ENCODE measurements around the gene CXCR6.

The CXCR6 gene

DNA sequence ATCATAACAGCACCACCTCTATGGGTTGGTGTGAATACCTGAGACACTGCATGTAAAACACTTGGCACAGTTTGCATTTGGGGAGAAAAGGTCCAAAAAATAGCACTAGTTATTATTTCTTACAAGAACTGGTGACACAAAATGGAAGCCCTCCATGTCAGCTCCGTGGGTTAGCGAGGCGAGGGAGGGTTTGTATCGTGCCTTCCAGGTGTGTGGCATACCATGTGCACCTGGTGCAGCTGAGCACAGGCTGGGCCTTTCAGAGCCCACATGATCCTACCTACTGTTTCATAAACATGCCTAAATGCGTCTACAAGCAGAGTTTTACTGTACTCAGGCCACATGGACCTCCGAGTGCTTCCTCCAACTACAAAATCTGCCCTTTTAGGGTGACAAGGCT lies 5.6 kb downstream of the CXCR6 start:
- no peak for DNase-seq (ENCODE audit: low read depth)

DNA sequence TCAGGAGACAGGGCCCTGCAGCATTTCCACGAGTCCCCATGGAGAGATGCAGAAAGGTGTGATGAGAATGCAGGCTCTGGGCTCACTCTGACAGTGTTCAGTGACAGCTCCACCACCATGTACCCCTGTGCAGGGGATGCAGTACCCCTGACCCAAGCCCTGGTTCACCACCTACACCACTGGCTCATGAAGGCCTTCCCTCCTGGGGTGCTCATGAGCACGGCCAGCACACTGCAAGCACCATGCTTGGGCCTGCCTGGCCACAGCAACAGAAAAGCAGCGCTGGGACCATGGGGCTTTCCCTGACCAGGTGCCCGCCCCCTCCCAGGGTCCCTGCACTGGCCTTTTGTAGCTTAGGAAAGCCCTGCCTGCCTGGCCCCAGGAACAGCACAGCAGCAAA lies 6.2 kb downstream of the CXCR6 start:
- no peak for DNase-seq (ENCODE audit: low read depth)

DNA sequence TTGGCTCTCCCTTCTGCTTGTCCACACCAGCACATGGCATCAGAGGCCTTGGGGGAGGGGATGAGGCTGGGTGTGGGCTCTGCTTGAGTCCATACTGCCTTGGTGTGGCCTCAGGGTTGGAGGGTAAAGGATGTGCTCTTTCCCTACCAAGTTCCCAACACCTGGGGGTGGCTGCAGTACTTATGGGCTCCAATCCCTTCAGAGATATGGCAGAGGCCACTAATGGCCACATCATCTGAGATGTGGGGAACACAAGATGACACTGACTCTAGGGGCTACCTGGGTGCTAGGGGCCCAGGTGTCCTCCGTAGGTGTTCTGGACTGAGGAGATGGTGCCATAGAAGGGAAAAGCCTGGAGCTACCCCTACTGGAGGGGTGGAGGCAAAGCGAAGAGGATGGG lies 6.9 kb downstream of the CXCR6 start:
- DNase-seq (ENCODE audit: low read depth) = no peak

DNA sequence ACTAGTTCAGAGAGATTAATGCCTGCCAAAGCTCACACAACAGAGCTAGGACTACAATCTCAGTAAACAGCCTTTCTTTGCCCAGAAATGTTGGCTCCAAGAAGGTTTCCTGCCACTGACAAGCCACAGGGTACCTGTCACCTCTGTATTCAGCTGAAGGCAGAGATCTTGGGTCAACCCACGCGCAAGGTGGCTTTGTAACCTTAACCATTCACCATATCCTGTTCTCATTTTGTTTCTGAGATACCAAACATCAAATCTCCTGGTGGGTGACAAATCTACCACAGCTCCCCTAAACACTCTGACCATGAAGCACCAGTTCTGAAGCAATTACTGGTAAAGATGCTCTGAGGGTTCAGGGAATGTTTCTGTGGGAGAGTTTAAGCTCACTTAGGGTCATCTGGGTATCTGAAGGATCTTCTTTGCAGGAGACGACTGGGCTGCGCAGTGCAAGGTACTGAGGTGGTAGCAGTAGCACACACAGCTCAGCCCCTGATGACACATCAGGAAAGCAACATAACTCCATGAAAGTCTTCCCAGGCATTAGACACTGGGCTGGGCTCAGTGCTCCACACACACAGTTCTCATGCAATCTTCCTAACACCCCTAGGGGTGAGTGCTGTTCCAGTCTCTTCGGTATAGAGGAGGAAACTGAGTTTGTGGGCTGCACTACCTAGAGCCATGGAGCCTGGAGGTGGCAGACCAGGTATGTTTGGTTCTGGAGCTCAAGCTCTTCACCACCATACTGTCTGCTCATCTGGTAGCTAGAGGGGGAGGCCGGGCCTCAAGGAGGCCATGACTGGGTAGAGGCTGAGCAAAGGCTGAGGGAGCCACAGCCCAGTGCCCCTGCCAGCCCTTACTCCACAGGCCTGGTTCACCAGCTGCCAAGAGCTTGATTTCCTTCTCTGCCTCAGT lies 7.7 kb downstream of the CXCR6 start:
- peak; percentile 14 for DNase-seq (ENCODE audit: low read depth)

DNA sequence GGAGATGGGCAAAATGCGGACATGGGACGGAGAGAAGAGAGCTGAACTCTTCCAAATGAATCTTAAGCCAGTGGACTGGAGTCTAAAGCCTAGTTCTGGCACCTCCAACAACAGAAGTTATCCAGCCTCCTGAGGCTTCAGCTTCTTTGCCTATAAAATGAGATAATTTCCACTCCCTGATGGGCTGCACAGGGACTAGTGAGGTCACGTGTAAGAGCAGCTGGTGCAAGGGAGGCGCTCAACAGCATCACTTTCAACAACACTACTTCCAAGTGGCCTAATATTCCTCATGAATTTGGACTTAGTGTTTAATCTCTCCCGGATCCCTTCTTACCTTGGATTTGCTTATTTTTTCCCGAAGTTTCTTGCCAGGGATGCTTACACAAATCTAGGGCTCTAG lies 8.7 kb downstream of the CXCR6 start:
- no peak for DNase-seq (ENCODE audit: low read depth)

DNA sequence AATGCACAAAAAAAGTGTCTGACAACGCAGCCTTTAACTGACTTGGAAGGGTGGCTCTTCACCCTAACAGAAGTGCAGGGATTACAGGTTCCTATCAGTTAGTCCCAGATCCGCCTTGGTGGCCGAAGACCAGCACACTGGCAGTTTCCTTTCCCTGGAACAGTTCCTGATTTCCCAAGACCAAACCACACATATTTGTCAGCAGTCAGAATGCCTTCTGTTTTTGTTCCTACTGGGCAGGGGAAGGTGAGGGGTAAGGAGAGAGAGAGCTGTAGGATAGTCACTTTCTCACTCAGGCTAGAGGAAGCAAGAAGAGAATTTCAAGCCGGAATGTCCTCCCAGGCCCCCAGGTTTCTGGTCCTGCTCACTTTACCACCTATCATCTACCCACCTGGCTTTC lies 9.2 kb downstream of the CXCR6 start:
- DNase-seq (ENCODE audit: low read depth) = no peak

DNA sequence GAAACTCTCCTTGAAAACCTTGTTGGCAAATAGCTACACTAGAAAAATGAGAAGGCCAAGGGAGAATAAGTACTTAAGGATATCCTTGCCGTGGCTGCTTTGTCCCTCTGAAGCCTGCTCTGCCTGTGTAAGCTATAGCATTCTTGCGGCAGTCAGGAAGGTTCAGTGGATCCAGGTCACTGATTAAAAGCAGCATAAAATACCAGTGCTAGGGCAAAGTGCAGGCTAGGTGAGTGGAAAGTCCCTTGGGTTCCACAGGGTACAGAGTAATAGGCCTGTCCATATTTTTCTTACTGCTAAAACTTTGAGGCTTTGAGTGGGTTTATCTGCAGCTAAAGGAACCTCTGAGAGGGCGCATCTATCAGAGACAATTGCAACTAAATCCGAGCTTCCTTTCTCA lies 10.3 kb downstream of the CXCR6 start:
- no peak for DNase-seq (ENCODE audit: low read depth)

DNA sequence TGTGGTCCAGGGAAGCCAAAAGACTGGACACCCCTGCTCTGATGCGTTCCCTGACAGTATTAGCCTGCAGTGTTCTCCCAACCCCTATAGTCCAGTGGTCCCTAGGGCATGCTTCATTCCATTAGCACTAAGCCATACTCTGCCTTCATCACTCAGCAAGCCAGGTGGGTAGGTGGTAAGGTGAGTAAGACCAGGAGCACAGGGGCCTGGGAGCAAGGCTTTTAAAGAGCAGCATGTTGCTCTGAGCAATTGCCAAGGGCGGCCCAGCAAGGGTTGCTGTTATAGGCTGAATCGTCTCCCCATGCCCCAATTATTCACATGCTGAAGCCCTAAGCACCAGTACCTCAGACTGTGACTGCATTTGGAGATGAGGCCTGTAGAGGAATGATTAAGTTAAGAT lies 11.0 kb downstream of the CXCR6 start:
- DNase-seq (ENCODE audit: low read depth) = no peak

DNA sequence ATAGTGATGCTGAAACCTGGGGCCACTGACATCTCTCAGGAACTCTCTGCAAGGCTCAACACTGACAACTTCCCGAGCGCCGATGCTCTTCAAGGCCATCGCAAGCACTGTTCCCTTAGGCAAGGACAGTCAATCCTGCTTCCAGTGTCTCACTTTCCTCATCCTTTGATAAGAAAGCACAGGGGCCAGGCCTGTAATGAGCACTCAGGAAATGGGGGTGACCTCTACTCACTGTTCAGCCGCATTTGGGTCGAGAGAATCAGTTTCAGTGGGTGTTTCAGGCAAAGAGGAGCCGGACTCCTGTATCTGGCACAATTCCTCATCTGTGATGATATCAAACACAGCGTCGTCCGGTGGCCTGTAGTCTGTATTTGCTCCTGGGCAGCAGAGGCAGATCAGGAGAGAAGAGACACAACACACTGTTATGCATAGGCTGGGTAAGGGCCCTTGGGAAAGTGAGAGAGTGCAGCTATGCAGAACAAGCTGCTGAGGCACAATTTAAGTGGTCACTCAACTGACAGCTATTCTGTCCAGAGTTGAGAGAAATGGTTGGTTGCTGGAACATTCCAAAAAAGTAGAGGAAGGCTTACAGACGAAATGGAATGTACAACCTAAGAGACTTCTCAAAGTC lies 11.9 kb downstream of the CXCR6 start:
- DNase-seq (ENCODE audit: low read depth) = no peak

DNA sequence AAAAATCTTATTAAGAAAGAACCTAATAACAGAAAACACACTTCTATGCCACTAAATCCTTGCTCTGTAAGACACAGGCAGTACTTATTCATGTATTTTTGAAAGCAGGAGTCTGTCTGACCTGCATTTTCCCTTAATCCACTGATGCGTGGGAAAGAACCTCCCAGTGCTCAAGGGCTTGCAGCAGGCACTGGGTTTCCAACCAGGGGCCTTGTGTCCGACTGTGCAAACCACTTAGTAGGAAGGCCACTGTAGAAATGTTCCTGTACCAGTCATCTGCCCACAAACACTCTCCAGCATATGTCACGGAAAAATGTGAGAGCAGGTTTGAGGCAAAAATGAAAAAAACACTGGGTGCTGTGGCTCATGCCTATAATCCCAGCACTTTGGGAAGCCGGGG lies 12.4 kb downstream of the CXCR6 start:
- no peak for DNase-seq (ENCODE audit: low read depth)

DNA sequence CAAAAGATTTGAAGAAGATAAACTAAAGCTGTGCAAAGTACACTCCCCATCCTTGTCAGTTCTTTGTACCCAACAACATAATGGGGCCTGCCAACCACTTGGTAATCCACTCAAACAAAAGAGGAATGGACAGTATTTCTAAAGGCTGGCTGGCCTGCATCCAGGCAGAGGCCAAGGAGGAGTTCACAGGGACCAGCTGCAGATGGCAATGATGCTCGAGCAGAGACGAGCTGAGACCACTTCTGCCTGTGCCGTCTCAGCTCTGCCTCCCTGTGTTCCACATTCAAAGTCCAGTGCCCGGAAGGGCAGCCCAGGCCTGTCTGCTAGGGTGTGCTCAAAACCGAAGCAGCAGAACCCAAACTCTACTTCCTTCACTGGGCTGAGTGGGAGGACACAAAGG lies 14.3 kb downstream of the CXCR6 start:
- no peak for DNase-seq (ENCODE audit: low read depth)

DNA sequence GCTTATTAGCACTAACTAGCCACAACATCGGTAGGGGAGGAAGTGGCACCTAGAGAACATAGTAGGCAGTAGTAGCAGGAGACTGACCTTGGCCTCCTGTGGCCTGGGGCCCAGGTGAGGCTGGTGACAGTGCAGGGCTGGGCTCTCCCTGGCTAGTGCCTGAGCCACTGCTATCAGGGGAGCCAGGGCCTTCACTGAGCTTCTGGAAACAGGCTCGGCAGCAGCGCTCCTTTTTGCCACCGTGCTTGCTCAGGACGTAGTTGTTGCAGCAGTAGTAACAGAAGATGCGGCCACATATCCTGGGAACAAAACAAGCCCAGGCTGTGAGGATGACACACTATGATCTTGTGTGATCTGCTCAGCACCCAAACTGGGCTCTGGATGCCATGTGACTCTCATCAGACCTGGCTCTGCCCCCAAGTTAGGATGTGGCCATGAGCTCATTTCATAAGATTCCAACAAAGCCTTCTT lies 15.1 kb downstream of the CXCR6 start:
- no peak for DNase-seq (ENCODE audit: low read depth)

DNA sequence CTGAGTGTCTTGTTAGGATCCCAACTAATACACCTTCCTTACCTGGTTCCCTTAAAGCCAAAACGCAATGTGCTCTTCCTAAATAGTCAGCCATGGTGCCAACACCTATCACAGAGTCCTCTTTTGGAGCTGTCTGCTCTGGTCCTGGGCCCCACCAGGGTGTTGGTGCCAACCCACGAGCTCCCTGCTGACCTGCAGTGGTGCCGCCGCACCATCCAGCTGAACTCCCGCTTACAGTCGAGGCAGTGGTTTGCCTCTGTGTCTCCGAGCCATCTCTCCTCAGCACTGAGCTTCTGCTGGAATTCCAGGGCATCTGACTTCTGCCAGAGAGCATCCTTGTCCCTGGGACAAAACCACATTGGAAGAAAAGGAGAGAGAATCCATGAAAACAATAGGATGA lies 15.9 kb downstream of the CXCR6 start:
- DNase-seq (ENCODE audit: low read depth) = no peak

DNA sequence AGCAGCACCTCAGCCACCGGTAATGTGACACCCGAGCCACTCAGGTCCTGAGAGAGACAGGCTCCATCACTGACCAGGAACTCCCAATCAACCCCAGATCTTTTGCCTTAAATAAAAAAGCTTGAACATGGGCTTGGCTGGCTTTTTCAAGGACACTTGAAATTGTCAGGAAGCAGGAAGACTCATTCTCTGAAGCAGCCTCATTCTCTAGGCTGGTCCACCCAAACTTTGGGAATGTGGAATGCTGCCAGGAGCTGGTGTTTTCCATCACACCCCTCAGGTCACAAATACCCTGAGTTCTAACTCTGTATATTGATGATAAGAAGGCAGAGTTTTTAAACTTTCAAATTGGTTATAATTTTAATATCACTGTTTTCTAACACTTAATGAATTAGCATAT lies 17.0 kb downstream of the CXCR6 start:
- no peak for DNase-seq (ENCODE audit: low read depth)

DNA sequence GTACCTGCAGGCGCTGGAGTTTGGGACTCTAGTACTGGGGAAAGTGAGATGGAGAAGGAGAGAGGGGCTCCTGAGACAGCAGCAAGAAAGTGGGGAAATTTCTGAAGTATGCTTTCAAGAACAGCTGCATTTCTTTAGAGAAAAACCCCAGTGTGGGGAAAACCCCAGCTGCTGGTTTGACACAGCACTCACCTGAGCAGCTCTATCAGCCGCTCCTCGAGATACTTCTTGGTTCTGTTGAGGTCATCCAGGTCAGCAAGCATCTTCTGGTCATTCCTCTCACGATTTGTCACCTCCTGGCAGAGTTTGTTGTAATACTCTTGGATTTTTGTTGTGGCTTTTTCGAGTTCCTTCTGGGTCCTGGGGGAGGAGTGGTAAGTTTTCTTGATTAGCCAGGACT lies 18.8 kb downstream of the CXCR6 start:
- no peak for DNase-seq (ENCODE audit: low read depth)

DNA sequence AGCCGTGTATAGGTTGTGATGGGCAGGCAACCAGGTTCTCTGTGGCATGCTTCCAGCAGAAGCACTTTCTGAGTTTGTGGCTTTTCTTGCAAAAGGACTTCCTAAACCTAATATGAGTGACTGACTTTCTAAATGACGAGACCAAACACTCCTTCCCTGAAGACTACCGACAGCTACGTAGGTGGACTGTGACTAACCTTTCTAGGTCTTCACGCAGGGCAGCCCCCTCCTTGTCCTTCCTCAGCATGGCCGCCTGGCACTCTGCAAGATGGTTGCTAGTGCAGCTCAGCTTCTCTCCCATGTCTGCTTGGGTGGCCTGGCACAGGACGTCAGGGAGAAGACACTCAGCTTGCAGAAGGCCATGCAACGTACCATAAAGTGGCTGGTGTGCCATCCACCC lies 20.9 kb downstream of the CXCR6 start:
- no peak for DNase-seq (ENCODE audit: low read depth)

DNA sequence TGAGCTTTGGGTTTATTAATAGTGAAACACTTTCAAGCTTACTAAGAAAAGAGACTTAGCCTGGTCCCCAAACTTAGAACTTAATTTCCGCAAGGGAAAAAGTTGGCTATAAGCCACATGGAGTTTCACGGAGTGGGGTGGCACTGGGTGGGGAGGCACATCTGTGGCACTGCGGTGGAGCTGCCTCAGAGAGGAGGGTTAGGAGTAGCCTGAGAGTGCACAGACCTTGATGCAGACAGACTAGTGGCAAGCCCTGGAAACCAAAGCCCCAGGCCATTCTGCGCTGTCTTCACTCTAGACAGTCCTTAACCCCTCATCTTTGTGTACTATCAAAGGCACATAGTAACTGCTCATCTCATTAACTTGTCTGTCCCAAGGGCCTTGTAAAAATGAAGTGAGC lies 22.0 kb downstream of the CXCR6 start:
- no peak for DNase-seq (ENCODE audit: low read depth)

DNA sequence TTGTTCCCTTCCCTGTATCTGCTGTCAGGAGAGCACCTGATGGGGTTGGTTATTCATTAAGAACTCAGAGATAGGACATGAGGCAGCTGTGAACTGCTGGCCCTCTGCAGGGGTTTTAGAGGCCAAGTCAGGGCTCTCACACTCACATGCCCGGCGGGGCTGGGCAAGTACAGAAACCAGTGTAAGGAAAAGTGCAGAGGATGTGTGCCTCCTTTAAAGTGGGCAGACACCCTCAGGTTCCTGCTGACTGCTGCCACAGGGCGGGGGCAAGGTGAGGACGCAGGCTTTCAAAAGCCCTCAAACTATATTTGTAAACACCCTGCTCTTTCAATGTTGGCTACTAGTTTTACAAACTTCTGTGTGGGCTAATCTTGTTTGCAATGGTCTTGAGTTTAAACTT lies 22.4 kb downstream of the CXCR6 start:
- DNase-seq (ENCODE audit: low read depth) = no peak

DNA sequence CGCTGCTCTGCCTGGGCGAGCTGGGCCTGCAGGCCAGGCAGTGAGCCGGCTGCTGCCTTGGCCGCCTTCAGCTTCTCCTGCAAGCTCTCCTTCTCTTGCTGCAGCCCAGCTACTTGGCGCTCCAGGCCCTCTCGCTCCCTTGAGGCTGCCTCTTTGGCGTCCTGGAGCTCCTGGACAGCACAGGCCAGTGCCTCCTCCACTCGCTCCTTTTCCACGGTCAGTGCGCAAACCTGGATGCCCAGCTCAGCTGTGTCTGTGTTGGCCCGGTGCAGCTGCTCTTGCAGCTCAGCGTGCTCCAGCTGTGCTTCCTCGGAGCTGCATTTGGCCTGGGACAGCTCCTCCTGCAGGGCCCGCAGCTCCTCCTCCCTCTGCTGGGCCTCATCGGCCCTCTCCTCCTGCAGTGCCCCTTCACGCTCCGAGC lies 23.1 kb downstream of the CXCR6 start:
- no peak for DNase-seq (ENCODE audit: low read depth)

DNA sequence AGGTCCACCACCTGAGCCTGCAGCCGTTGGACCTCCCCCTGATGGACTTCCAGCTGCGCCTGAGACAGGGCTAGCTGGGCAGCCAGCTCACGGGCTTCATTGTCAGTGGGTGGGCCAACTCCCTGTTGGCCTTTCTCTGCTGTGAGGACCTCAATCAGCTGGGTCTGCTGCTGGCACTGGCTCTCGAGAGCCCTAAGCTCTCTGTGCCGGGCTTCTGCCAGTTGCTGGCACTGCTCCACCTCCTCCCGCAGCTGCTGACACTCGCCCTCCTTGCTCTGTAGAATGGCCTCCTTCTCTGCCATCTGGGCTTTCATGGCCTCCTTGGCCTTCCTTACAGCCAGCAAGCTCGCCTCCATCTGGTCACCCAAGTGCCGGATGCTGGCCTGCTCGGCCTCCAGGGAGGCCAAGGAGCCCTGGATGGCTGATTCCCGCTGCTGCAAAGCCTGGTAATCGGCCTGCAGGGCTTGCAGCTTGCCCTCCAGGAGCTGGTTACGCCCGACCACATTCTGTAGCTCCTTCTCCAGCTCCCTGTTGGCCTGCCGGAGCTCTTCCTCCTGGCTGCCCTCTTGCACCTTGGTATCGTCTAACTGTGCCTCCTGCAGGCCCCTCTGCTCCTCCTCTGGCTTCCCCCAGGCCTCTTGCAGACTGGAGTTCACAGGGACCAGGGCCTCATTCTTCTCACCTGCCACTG lies 23.8 kb downstream of the CXCR6 start:
- DNase-seq (ENCODE audit: low read depth) = no peak

DNA sequence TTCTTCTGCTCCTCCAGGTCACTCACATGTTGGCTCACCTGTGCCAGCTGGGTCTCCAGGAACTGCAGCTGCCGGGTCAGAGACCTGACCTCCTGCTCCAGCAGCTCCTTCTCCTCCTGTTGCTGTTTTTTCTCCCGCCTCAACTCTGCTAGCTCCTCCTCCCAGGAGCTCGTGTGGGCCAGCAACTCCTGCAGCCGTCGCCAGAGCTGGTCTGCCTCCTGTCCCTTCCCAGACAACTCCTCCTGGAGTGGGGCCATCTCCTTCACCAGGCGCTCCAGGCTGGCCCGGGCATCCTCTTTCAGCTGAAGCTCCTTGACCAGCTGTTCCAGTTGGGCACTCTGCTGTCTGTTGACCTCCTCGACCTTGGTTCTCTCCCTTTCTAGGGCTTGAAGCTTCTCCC lies 24.5 kb downstream of the CXCR6 start:
- no peak for DNase-seq (ENCODE audit: low read depth)

DNA sequence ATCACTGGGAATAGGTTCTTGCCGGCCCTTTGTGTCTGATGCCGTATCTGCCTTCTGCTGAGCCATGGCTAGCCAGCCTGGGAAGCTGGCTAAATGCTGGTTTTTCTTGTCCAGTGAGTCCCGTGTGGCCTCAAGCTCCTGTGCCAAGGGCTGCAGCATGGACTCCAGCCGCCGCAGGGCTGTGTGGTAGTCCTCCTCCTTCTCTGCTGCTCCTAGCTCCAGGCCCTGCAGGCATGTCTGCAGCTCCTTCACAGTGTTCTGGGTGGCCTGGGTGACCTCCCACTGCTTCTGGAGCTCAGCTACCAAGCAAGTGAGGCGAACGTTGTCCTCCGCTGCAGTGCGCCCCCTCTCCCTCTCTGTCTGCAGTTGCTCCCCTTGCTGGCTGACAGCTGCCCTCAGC lies 24.9 kb downstream of the CXCR6 start:
- DNase-seq (ENCODE audit: low read depth) = no peak

DNA sequence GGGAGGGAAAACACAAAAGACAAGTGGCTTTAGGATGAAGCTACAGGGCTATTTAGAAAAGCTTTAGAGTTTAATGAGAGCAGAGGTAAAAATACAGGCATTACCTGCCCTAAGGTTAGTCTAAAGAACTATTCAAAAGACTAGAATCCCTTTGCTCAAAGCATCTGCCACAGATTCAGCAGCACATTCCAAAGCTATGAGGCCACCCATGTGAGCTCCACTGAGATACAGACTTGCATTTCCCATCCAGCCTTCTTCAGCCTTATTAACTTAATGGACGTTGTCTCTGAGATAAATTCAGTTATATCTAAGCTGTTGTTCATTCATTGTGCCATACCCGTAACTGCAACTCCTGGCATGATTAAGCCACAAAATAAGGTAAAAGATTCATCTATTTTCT lies 25.4 kb downstream of the CXCR6 start:
- no peak for DNase-seq (ENCODE audit: low read depth)

All from stimulated activated CD8-positive, alpha-beta memory T cell treated with anti-CD3 and anti-CD28 coated beads, Interleukin-15, amount 100 ng/mL, for 1 hour (primary cell).